IPS DF 6.9 (cell line): ENCODE measurements around the gene DPM2.

Experiments
- DNase-seq: peaks from one replicate; pipeline ENCODE4 v3.0.0-alpha.2; 2013; ENCODE audit warnings: low read depth, low spot score
- H3K27ac ChIP-seq: one replicate; pipeline ENCODE4 v1.5.1; 2013; ENCODE audit warnings: low read length, control low read depth
- H3K27me3 ChIP-seq: 2 replicates; pipeline ENCODE4 v1.6.1; 2013; ENCODE audit warnings: mild to moderate bottlenecking, low read length; ENCODE audit not compliant: control insufficient read depth, insufficient read depth
- H3K36me3 ChIP-seq: 2 replicates; pipeline ENCODE4 v1.6.1; 2013; ENCODE audit warnings: low read length; ENCODE audit not compliant: control insufficient read depth, insufficient read depth
- H3K4me1 ChIP-seq: 2 replicates; pipeline ENCODE4 v1.6.1; 2013; ENCODE audit warnings: low read length; ENCODE audit not compliant: control insufficient read depth, insufficient read depth
- H3K4me3 ChIP-seq: 2 replicates; pipeline ENCODE4 v1.5.1; 2013; ENCODE audit warnings: mild to moderate bottlenecking, low read length
- H3K9me3 ChIP-seq: 2 replicates; pipeline ENCODE4 v1.6.1; 2013; ENCODE audit warnings: low read length, inconsistent platforms; ENCODE audit not compliant: control insufficient read depth, insufficient read depth
- WGBS: extraction: QIAGEN DNeasy Blood & Tissue Kit; methylation state at CpG from one replicate; pipeline ENCODE4 v1.1.7; 2013; ENCODE audit warnings: mixed read lengths, missing lambda C conversion rate; ENCODE audit not compliant: insufficient read length, insufficient coverage; 5-methylcytosine and 5-hydroxymethylcytosine counted together

DPM2 gene

DNA sequence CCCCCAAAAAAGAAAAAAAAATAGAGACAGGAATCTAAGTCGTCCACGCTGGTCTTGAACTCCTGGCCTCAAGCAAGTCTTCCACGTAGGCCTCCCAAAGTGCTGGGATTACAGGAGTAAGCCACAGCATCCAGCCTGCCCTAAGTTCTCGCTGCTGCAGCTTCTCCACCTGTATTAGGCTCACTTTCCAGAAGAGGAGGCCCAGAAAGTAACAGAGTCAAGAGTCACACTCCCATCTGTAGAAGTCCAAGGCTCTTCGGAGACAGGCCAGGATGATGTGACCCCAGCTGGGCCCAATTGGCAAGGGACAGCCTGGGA, 41.3 kb upstream of the DPM2 start:
- Histone ChIP-seq H3K4me3 (peak overlapping the region; percentile 92; the same call in 1 of the 2 replicates), H3K9me3 (no peaks in the 10 kb centered on the region), H3K36me3 (no peaks in the 10 kb centered on the region), H3K27ac (no peak overlapping the region), H3K27me3 (no peaks in the 10 kb centered on the region), H3K4me1 (peaks cover 12% of the 10 kb centered on the region)
- no peak for DNase-seq
- no CpG with 5 or more reads among the region's 5 CpGs for WGBS

- DNase-seq = no peak
- Histone ChIP-seq H3K4me1 (peaks cover 13% of the 10 kb centered on the region), H3K4me3 (no peak overlapping the region), H3K9me3 (no peaks in the 10 kb centered on the region), H3K27ac (no peak overlapping the region), H3K27me3 (no peaks in the 10 kb centered on the region), H3K36me3 (no peaks in the 10 kb centered on the region)
- WGBS = no CpG with 5 or more reads among the region's 12 CpGs
These were observed 40.4 kb upstream of the DPM2 start for GRCh38 chr9:127977884-127978647.

DNA sequence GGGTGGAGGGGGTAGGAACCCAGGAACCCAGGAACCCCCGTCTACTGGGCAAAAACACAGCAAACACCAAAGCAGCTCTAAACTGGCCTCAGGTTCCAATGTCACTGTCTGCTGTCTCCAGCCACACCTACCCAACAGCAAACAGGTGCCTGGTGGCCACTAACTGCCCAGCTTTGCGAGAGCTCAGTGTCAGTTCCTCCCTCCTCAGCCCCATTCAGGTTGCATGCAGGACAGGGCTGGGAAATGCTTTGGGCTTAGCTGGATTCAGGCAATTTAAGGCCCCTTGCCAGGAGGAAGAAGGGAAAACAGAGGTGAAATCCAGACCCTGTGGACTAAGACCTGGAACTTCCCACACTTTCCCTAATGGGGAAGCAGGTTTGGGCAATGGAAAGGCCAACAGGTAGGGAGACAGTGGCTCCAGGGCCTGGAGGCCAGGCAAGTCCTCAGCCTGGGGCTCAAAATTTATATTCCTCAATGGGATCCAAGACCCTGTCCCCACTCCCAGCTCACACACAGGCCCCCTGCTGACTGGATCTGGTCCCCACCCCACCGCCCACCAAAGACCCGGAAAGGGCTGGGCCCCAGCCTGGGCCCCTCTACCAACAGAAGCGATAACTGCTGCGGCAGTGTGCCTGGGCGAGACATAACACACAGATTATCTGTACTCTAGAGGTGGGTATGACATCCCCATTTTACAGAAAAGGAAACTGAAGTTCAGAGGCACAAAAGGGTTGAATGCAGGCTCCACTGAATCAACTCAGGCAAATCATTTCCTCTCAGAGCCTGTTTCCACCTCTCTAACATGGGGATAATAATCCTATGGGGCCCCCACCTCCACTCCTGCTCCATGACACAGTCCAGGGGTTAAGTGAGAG, 39.6 kb upstream of the DPM2 start:
- Histone ChIP-seq H3K9me3 (no peaks in the 10 kb centered on the region), H3K4me1 (peaks cover 14% of the 10 kb centered on the region), H3K36me3 (no peaks in the 10 kb centered on the region), H3K4me3 (no peak overlapping the region), H3K27me3 (no peaks in the 10 kb centered on the region), H3K27ac (no peak overlapping the region)
- WGBS = no CpG with 5 or more reads among the region's 7 CpGs
- no peak for DNase-seq

DNA sequence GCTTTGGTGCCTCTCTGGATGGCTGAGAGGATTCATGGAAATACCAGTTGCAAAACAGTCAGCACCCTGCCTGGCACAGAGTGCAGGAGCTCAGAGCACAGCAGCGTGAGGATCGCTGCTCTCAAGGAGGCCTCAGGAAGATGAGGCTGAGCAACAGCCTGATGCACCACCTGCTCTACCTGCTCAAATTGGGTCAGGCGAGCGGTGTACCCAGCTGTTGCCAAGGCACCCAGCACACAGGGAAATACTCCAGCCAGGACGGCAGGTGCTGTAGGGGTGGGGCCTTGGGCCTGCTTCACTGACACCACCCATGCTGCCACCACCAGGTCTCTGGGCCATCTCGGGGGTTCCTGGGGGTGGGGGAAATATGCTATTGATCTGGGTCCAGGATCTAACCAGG, 38.8 kb upstream of the DPM2 start:
- Histone ChIP-seq H3K36me3 (no peaks in the 10 kb centered on the region), H3K4me3 (no peak overlapping the region), H3K9me3 (no peaks in the 10 kb centered on the region), H3K4me1 (peaks cover 18% of the 10 kb centered on the region), H3K27ac (no peak overlapping the region), H3K27me3 (no peaks in the 10 kb centered on the region)
- no CpG with 5 or more reads among the region's 6 CpGs for WGBS
- DNase-seq = no peak

DNA sequence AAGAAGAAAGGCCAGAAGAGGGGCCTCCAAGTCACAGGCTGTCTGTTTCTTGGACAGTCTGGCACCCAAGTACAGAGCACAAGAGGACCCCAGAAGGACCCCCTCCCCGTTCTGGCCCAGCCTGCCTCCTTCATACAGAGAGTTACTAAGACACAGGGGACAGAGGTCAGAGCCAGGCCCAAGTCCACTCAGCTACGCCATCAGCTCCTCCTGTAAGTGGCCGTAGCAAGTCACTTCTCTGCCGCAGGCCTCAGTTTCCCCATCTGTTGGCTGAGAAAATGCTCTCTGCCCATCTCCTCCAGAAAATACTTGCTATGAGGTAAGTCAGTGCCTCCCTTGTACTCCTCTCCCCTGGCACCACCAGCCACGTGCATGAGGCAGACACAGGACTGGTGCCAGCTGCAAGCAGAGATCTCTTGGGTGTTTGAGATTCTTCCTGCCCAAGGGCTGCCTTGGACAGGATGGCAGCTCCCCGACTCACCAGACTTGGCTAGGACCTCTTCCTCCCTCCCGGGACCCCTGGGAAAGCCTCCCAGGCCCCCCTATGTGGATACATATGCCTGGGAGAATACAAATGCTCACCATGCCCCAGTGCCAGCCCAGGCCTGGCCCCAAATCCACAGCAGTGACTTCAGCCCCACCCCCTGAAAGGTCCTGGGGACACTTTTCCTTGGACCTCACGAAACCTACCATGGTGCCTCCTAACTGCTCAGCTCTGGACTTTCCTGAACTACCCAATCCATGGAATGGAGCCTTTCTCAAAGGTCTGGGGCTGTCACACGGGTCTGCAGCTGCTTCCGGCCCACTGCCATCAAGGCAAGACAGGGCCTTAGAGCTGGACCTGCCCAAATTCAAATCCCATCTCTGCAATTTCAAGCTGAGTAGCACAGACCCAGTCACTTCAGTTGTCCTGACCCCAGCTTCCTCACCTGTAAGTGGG, 38.0 kb upstream of the DPM2 start:
- Histone ChIP-seq H3K4me1 (peaks cover 22% of the 10 kb centered on the region), H3K4me3 (no peak overlapping the region), H3K36me3 (no peaks in the 10 kb centered on the region), H3K9me3 (no peaks in the 10 kb centered on the region), H3K27me3 (no peaks in the 10 kb centered on the region), H3K27ac (no peak overlapping the region)
- no CpG with 5 or more reads among the region's 10 CpGs for WGBS
- DNase-seq = no peak

DNA sequence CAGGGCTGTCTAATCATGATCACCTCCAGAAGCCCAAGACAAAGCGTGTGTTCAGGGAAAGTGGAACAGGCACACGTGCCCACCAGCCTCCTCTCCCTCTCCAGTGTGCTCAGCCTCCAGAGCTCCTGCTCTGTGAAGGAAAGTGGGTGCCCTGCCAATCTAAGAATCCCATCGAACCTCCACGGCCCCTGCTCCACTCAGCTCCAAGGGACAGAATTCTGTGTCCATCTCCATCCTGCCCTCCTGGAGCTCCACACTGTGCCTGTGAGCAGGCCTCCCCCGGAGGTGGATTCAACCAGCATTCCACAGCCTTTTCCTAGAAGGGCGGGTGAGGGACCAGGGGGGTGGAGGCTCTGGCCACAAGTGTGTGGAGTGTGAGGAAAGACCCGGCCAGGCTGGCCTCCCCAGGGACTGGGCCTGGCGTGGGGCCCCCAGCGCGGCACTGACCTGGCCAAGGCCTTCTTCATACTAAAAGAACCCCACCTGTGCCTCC, 37.2 kb upstream of the DPM2 start:
- Histone ChIP-seq H3K9me3 (no peaks in the 10 kb centered on the region), H3K27me3 (no peaks in the 10 kb centered on the region), H3K4me1 (peaks cover 22% of the 10 kb centered on the region), H3K27ac (no peak overlapping the region), H3K36me3 (no peaks in the 10 kb centered on the region), H3K4me3 (no peak overlapping the region)
- DNase-seq = no peak
- no CpG with 5 or more reads among the region's 10 CpGs for WGBS

- no CpG with 5 or more reads among the region's 12 CpGs for WGBS
- Histone ChIP-seq H3K27ac (no peak overlapping the region), H3K36me3 (no peaks in the 10 kb centered on the region), H3K9me3 (no peaks in the 10 kb centered on the region), H3K4me3 (no peak overlapping the region), H3K27me3 (no peaks in the 10 kb centered on the region), H3K4me1 (peaks cover 22% of the 10 kb centered on the region)
- DNase-seq = no peak
These were observed 36.5 kb upstream of the DPM2 start for GRCh38 chr9:127974001-127974768.

- H3K9me3 ChIP-seq = no peaks in the 10 kb centered on the region
- H3K36me3 ChIP-seq = no peaks in the 10 kb centered on the region
- H3K27me3 ChIP-seq = no peaks in the 10 kb centered on the region
- H3K4me3 ChIP-seq = no peak overlapping the region
- no peak for DNase-seq
- no CpG with 5 or more reads among the region's 17 CpGs for WGBS
- no peak overlapping the region for H3K27ac ChIP-seq
- H3K4me1 ChIP-seq = peaks cover 22% of the 10 kb centered on the region
These were observed 35.7 kb upstream of the DPM2 start for GRCh38 chr9:127973169-127974000.

GRCh38 chr9:127972236-127972871, 34.7 kb upstream of the DPM2 start:
- H3K4me3 ChIP-seq = no peak overlapping the region
- H3K36me3 ChIP-seq = no peaks in the 10 kb centered on the region
- H3K27me3 ChIP-seq = no peaks in the 10 kb centered on the region
- H3K27ac ChIP-seq = no peak overlapping the region
- no CpG with 5 or more reads among the region's 12 CpGs for WGBS
- peaks cover 22% of the 10 kb centered on the region for H3K4me1 ChIP-seq
- H3K9me3 ChIP-seq = no peaks in the 10 kb centered on the region
- no peak for DNase-seq
